Neural crest cell (in vitro differentiated cells): ENCODE data around the gene CCNF. TPM values are rescaled to one million over a fixed set of nuclear protein-coding genes. Genes with fewer than 3 reads are reported as not detected.

ENCODE experiments used
- DNase-seq: peaks from one replicate; pipeline ENCODE4 v3.0.0; 2021; ENCODE audit warnings: low read depth, mixed read lengths, low spot score
- H3K27ac Mint-ChIP-seq: one replicate; pipeline ENCODE4 v1.8.0; 2021; ENCODE audit warnings: mild to moderate bottlenecking, mixed read lengths; ENCODE audit not compliant: unreplicated experiment
- H3K27me3 Mint-ChIP-seq: 2 replicates; pipeline ENCODE4 v1.8.0; 2021; ENCODE audit warnings: low read depth, mild to moderate bottlenecking, mixed read lengths
- H3K36me3 Mint-ChIP-seq: 2 replicates; pipeline ENCODE4 v1.8.0; 2021; ENCODE audit warnings: low read depth, mild to moderate bottlenecking, mixed read lengths
- H3K4me1 Mint-ChIP-seq: 2 replicates; pipeline ENCODE4 v1.8.0; 2021; ENCODE audit warnings: mixed read lengths
- H3K4me3 Mint-ChIP-seq: one replicate; pipeline ENCODE4 v1.8.0; 2021; ENCODE audit warnings: mild to moderate bottlenecking, mixed read lengths
- H3K9me3 Mint-ChIP-seq: 2 replicates; pipeline ENCODE4 v1.8.0; 2021; ENCODE audit warnings: mixed read lengths
- CTCF ChIP-seq: fragments of 200-600 bp; sonication (generic); conservative IDR thresholded peaks from 2 replicates; pipeline ENCODE4 v1.5.0; 2021; ENCODE audit warnings: antibody characterized with exemption, mild to moderate bottlenecking
- total RNA-seq: library from RNA; stranded (reverse); gene quantifications from 2 replicates; pipeline ENCODE4 v1.2.1, GENCODE V29; 2021

Gene CCNF
- total RNA-seq, 1 donor from 2014 or later, result 67.5 TPM

GRCh38 chr16:2498531-2499253 is 69.4 kb downstream of the CCNF start:
- H3K27ac Mint-ChIP-seq, result no peak overlapping the region
- no peaks in the 10 kb centered on the region for H3K27me3 Mint-ChIP-seq
- DNase-seq, result no peak
- H3K4me3 Mint-ChIP-seq, result no peak overlapping the region
- H3K36me3 Mint-ChIP-seq, result no peaks in the 10 kb centered on the region
- no peak for TF ChIP-seq CTCF
- no peaks in the 10 kb centered on the region for H3K9me3 Mint-ChIP-seq
- peaks cover 7% of the 10 kb centered on the region for H3K4me1 Mint-ChIP-seq

DNA sequence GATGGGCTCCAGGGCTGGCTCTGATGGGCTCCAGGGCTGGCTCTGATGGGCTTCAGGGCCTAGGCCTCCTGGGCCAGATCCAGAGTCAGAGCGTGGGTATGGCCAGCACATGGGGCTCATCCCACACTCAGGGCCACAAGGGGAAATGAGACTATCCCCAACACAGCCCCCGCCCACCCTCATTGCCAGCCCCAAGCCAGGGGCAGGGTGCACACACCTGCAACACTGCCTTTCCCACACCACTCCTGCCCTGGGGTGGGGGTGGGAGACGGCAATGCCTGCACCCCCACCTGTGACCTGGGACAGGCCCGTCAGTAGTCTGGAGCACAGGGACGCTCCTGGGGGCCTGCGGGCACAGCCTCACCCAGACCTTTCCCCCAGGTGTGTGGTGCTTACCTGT is 70.2 kb downstream of the CCNF start:
- Mint-ChIP-seq H3K27ac (no peak overlapping the region), H3K36me3 (no peaks in the 10 kb centered on the region)

DNA sequence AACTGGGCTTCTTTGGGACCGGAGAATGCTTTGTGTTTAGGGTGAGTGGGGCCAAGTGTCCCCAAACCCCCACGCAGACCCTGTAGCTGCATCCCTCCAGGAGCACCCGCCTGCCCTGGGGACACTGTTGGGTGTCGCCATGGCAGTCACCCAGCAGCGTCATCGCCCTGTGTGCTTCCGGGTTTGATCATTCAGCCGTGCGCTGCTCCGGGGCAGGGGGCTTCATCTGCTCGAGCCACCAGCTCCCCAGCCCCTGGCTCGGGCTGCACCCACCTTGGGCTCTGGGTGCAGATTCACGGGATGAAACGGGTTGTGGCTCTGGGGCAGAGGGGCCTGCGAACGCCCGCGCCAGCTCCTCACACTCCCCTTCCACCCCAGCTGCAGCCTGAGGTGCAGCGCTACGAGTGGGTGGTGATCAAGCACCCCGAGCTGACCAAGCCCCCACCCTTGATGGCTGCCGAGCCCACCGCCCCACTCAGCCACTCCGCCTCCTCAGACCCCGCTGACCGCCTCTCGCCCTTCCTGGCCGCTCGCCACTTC is 70.7 kb downstream of the CCNF start:
- H3K9me3 Mint-ChIP-seq, result no peaks in the 10 kb centered on the region

More for the DNA sequence above, 70.2 kb downstream of the CCNF start:
- Mint-ChIP-seq H3K4me1 (peaks cover 7% of the 10 kb centered on the region), H3K4me3 (no peak overlapping the region), H3K9me3 (no peaks in the 10 kb centered on the region), H3K27me3 (no peaks in the 10 kb centered on the region)
- TF ChIP-seq CTCF, result no peak
- no peak for DNase-seq

GRCh38 chr16:2500430-2500917 is 71.2 kb downstream of the CCNF start:
- Mint-ChIP-seq H3K27me3 (no peaks in the 10 kb centered on the region), H3K9me3 (no peaks in the 10 kb centered on the region), H3K27ac (no peak overlapping the region), H3K36me3 (no peaks in the 10 kb centered on the region), H3K4me3 (no peak overlapping the region), H3K4me1 (peaks cover 7% of the 10 kb centered on the region)
- no peak for DNase-seq
- TF ChIP-seq CTCF, result no peak

More for the DNA sequence above, 70.7 kb downstream of the CCNF start:
- no peaks in the 10 kb centered on the region for H3K27me3 Mint-ChIP-seq
- no peak for DNase-seq
- TF ChIP-seq CTCF, result no peak
- H3K4me1 Mint-ChIP-seq, result peaks cover 7% of the 10 kb centered on the region
- no peak overlapping the region for H3K4me3 Mint-ChIP-seq
- no peak overlapping the region for H3K27ac Mint-ChIP-seq
- H3K36me3 Mint-ChIP-seq, result no peaks in the 10 kb centered on the region

GRCh38 chr16:2500918-2501750 is 71.9 kb downstream of the CCNF start:
- TF ChIP-seq CTCF, result peak; percentile 100
- DNase-seq, result peak; percentile 95
- Mint-ChIP-seq H3K4me3 (peak overlapping the region; percentile 66), H3K36me3 (no peaks in the 10 kb centered on the region), H3K9me3 (no peaks in the 10 kb centered on the region), H3K27ac (no peak overlapping the region), H3K4me1 (peaks cover 7% of the 10 kb centered on the region), H3K27me3 (no peaks in the 10 kb centered on the region)
